Neural cell (in vitro differentiated cells): ENCODE measurements around the gene LRRTM3.

Experiments
- EP300 ChIP-seq: fragments of 450-650 bp; conservative IDR thresholded peaks from 2 replicates; pipeline ENCODE4 v1.6.1; 2014; ENCODE audit warnings: antibody characterized with exemption, mild to moderate bottlenecking, moderate library complexity; ENCODE audit not compliant: poor library complexity, severe bottlenecking
- POLR2AphosphoS5 ChIP-seq: IDR thresholded peaks from 2 replicates; pipeline ENCODE4 v1.6.1; 2012
- RAD21 ChIP-seq: fragments of 450-650 bp; conservative IDR thresholded peaks from 2 replicates; pipeline ENCODE4 v1.6.1; 2014; ENCODE audit warnings: antibody characterized with exemption, mild to moderate bottlenecking, moderate library complexity
- TAF1 ChIP-seq: IDR thresholded peaks from 2 replicates; pipeline ENCODE4 v1.6.1; 2012; ENCODE audit warnings: low read depth
- TF ChIP-seq, protein P1 (sequence below): fragments of 450-650 bp; IDR thresholded peaks from 2 replicates; pipeline ENCODE4 v1.5.1; 2014; ENCODE audit warnings: antibody characterized with exemption, mild to moderate bottlenecking, moderate library complexity; ENCODE audit not compliant: poor library complexity, severe bottlenecking
- TF ChIP-seq, protein P2 (sequence below): IDR thresholded peaks from 2 replicates; pipeline ENCODE4 v1.6.1; 2012; ENCODE audit warnings: borderline replicate concordance

GRCh38 chr10:67036808-67037207, 111.0 kb downstream of the LRRTM3 start:
- TF ChIP-seq, protein P1, sequence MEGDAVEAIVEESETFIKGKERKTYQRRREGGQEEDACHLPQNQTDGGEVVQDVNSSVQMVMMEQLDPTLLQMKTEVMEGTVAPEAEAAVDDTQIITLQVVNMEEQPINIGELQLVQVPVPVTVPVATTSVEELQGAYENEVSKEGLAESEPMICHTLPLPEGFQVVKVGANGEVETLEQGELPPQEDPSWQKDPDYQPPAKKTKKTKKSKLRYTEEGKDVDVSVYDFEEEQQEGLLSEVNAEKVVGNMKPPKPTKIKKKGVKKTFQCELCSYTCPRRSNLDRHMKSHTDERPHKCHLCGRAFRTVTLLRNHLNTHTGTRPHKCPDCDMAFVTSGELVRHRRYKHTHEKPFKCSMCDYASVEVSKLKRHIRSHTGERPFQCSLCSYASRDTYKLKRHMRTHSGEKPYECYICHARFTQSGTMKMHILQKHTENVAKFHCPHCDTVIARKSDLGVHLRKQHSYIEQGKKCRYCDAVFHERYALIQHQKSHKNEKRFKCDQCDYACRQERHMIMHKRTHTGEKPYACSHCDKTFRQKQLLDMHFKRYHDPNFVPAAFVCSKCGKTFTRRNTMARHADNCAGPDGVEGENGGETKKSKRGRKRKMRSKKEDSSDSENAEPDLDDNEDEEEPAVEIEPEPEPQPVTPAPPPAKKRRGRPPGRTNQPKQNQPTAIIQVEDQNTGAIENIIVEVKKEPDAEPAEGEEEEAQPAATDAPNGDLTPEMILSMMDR, result no peak
- TF ChIP-seq TAF1 (no peak), RAD21 (no peak), POLR2AphosphoS5 (no peak), EP300 (no peak)
- TF ChIP-seq, protein P2, sequence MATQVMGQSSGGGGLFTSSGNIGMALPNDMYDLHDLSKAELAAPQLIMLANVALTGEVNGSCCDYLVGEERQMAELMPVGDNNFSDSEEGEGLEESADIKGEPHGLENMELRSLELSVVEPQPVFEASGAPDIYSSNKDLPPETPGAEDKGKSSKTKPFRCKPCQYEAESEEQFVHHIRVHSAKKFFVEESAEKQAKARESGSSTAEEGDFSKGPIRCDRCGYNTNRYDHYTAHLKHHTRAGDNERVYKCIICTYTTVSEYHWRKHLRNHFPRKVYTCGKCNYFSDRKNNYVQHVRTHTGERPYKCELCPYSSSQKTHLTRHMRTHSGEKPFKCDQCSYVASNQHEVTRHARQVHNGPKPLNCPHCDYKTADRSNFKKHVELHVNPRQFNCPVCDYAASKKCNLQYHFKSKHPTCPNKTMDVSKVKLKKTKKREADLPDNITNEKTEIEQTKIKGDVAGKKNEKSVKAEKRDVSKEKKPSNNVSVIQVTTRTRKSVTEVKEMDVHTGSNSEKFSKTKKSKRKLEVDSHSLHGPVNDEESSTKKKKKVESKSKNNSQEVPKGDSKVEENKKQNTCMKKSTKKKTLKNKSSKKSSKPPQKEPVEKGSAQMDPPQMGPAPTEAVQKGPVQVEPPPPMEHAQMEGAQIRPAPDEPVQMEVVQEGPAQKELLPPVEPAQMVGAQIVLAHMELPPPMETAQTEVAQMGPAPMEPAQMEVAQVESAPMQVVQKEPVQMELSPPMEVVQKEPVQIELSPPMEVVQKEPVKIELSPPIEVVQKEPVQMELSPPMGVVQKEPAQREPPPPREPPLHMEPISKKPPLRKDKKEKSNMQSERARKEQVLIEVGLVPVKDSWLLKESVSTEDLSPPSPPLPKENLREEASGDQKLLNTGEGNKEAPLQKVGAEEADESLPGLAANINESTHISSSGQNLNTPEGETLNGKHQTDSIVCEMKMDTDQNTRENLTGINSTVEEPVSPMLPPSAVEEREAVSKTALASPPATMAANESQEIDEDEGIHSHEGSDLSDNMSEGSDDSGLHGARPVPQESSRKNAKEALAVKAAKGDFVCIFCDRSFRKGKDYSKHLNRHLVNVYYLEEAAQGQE, result no peak
